AG04450 (cell line): ENCODE results near the gene TCFL5. TPM values are rescaled to one million over a fixed set of nuclear protein-coding genes. Genes with fewer than 3 reads are reported as not detected.

Experiments used
- CTCF ChIA-PET: fragments of 300-600, 350-600 bp; formaldehyde crosslinking; extraction: SDS; loops from one replicate; lab custom pipeline; 2022; ENCODE audit warnings: antibody characterized with exemption, inconsistent platforms; lab: Charles Lee
- POLR2A ChIA-PET: fragments of 350-600 bp; formaldehyde crosslinking; extraction: SDS; loops from one replicate; lab custom pipeline; 2021; ENCODE audit warnings: antibody characterized with exemption, inconsistent platforms; lab: Yijun Ruan, JAX
- DNase-seq: peaks from one replicate; pipeline ENCODE4 v3.0.0-alpha.2; 2011; ENCODE audit warnings: low read depth, low spot score
- H3K27ac ChIP-seq: one replicate; pipeline ENCODE4 v1.5.1; 2012; ENCODE audit warnings: low read depth, low read length, control low read depth
- H3K27me3 ChIP-seq: one replicate; pipeline ENCODE4 v1.6.0; 2012; ENCODE audit warnings: low read length; ENCODE audit not compliant: control insufficient read depth, insufficient read depth
- H3K4me3 ChIP-seq: 2 replicates; pipeline ENCODE4 v1.5.1; 2011; ENCODE audit warnings: mild to moderate bottlenecking, low read depth, low read length, control low read depth
- H3K9me3 ChIP-seq: 2 replicates; pipeline ENCODE4 v1.5.1; 2012; ENCODE audit warnings: low read length; ENCODE audit not compliant: control insufficient read depth, insufficient read depth
- CTCF ChIP-seq: IDR thresholded peaks from 2 replicates; pipeline ENCODE4 v1.5.1; 2011; ENCODE audit warnings: low read depth, low read length, control low read depth, inconsistent platforms
- polyA plus RNA-seq: library from polyadenylated mRNA; depleted of rRNA; stranded (reverse); fragments of >200 nt; gene quantifications from 2 replicates; pipeline ENCODE4 v1.2.3, GENCODE V29; 2011

The TCFL5 gene
- polyA plus RNA-seq, 1 experiment: 9.9 TPM

GRCh38 chr20:62892348-62893304 lies 31.0 kb upstream of the TCFL5 start:
- Histone ChIP-seq H3K27ac (no peak overlapping the region), H3K9me3 (no peaks in the 10 kb centered on the region), H3K4me3 (no peak overlapping the region), H3K27me3 (no peaks in the 10 kb centered on the region)
- ChIA-PET CTCF (interaction anchor here (0.7 to 7.1 kb wide), 5 partner anchors 7 to 80 kb away, joined by 3 to 40 read pairs (median 3); no protein-coding TSS in a partner anchor), POLR2A (no interaction called here)
- no peak for TF ChIP-seq CTCF
- no peak for DNase-seq

- H3K27ac ChIP-seq: no peak overlapping the region
- H3K9me3 ChIP-seq: no peaks in the 10 kb centered on the region
- DNase-seq: no peak
- H3K4me3 ChIP-seq: no peak overlapping the region
- no peaks in the 10 kb centered on the region for H3K27me3 ChIP-seq
- CTCF ChIA-PET: interaction anchor here (1.3 to 7.1 kb wide), 3 partner anchors 9 to 69 kb away, joined by 3 to 40 read pairs (median 3); no protein-coding TSS in a partner anchor
- TF ChIP-seq CTCF: no peak
- POLR2A ChIA-PET: no interaction called here
These were observed 29.5 kb upstream of the TCFL5 start for GRCh38 chr20:62891111-62891510.

DNA sequence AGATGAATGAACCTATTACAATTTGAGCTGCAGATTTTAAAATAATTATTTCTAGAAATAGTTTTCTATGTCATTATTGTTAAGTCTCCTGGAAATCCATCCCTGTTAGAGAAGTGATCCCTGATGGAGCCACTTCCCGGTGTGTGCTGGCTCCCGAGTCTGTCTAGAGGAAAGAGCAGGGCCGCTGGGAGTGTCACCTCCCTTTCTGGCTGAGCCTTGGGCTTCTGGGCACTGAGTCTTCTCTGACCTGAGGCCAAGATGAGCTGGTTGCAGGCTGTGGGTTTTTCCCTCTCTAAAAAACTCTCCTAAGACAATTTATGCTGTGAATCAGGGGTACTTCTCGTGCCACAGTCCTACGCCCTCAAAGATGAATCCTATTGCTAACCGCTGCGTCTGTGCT lies 28.8 kb upstream of the TCFL5 start:
- DNase-seq: no peak
- CTCF ChIA-PET: interaction anchor here (0.5 to 7.1 kb wide), 4 partner anchors 9 to 30 kb away, joined by 3 to 40 read pairs (median 4); no protein-coding TSS in a partner anchor
- Histone ChIP-seq H3K4me3 (no peak overlapping the region), H3K27ac (no peak overlapping the region), H3K27me3 (no peaks in the 10 kb centered on the region), H3K9me3 (no peaks in the 10 kb centered on the region; the same call in 1 of the 2 replicates)
- POLR2A ChIA-PET: no interaction called here
- no peak for TF ChIP-seq CTCF

DNA sequence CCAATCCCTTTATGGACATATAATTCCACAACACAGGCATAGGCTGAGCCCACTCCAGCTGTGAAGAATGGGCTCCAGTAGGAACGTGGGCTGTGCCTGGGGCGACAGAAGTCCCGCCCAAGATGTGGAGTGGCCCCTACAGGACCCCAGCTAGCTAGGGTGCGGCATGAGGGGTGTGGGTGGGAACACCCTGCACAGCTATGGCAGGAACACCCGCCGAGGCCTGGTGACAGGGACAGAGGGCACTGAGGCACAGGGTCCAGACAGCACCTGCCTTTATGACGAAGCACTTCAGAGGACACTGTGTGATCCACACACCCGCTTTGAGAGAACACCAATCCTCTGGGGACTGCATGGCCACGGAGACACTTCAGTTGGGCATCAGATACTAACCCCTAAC lies 28.2 kb upstream of the TCFL5 start:
- Histone ChIP-seq H3K27ac (no peak overlapping the region), H3K27me3 (no peaks in the 10 kb centered on the region), H3K9me3 (no peaks in the 10 kb centered on the region; the same call in 1 of the 2 replicates), H3K4me3 (no peak overlapping the region)
- DNase-seq: no peak
- ChIA-PET POLR2A (no interaction called here), CTCF (interaction anchor here (1.1 to 7.1 kb wide), 2 partner anchors 10 to 14 kb away, joined by 4 to 40 read pairs; no protein-coding TSS in a partner anchor)
- no peak for TF ChIP-seq CTCF

- Histone ChIP-seq H3K9me3 (no peaks in the 10 kb centered on the region; the same call in 1 of the 2 replicates), H3K4me3 (no peak overlapping the region), H3K27me3 (no peaks in the 10 kb centered on the region), H3K27ac (no peak overlapping the region)
- CTCF ChIA-PET: interaction anchor here (1.1 to 7.1 kb wide), 2 partner anchors 10 to 14 kb away, joined by 4 to 40 read pairs; no protein-coding TSS in a partner anchor
- DNase-seq: no peak
- TF ChIP-seq CTCF: no peak
- POLR2A ChIA-PET: no interaction called here
These were observed 27.8 kb upstream of the TCFL5 start for GRCh38 chr20:62889411-62889810.
